ENCODE results near the gene CUEDC1. TPM values are rescaled to one million over a fixed set of nuclear protein-coding genes. Genes with fewer than 3 reads are reported as not detected.

The CUEDC1 gene
- total and polyA plus RNA-seq, 2 of the 13 experiments (the other 11 are each of a cell fraction or from before 2014, with no cell fraction given): 7.4 to 12.9 TPM

DNA sequence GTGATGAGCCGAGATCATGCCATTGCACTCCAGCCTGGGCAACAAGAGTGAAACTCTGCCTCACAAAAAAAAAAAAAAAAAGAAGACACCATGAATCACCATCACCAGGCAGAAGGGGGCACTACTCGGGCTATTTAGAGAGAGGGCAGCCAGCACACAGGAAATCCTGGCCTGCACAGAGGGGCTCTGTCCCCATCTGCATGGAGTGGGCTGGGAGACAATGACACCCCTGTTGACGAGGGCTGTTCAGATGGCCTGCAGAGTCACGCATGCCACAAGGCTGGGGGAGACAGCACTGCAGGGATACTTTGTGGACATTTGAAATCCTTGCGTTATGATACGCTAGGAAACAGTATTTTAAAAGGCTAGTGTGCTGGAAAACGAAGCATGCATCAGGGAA lies 48.3 kb downstream of the CUEDC1 start (continued):
- TF ChIP-seq HOXA3 (CRISPR knock-in tag; IDR thresholded peaks at IDR 0.05) (peak; percentile 31; the same call in 1 of the 2 replicates), ZNF747 (CRISPR knock-in tag; IDR thresholded peaks at IDR 0.05; ENCODE audit: borderline replicate concordance) (no peak), RFX5 (IDR thresholded peaks at IDR 0.05; ENCODE audit: low read depth, low read length) (0 out of 2 replicates have a peak, but pooled peaks have one; percentile 24), ZNF720 (CRISPR knock-in tag; IDR thresholded peaks at IDR 0.05) (no peak), PRPF4 (IDR thresholded peaks at IDR 0.05; ENCODE audit: low read depth, low read length, poor library complexity, severe bottlenecking) (peak; percentile 9), ZNF619 (CRISPR knock-in tag; IDR thresholded peaks at IDR 0.05) (no peak), NR2F2 (IDR thresholded peaks at IDR 0.05; ENCODE audit: borderline replicate concordance, low read depth) (no peak), SALL1 (CRISPR knock-in tag; IDR thresholded peaks at IDR 0.05) (peak; percentile 34), DNMT1 (CRISPR knock-in tag; IDR thresholded peaks at IDR 0.05) (0 out of 2 replicates have a peak, but pooled peaks have one; percentile 50), ZFX (CRISPR knock-in tag; IDR thresholded peaks at IDR 0.05; ENCODE audit: low read depth) (peak; percentile 70), CEBPB (IDR thresholded peaks at IDR 0.05; ENCODE audit: borderline replicate concordance, low read depth, low read length) (no peak)
- TF ChIP-seq, protein P1, sequence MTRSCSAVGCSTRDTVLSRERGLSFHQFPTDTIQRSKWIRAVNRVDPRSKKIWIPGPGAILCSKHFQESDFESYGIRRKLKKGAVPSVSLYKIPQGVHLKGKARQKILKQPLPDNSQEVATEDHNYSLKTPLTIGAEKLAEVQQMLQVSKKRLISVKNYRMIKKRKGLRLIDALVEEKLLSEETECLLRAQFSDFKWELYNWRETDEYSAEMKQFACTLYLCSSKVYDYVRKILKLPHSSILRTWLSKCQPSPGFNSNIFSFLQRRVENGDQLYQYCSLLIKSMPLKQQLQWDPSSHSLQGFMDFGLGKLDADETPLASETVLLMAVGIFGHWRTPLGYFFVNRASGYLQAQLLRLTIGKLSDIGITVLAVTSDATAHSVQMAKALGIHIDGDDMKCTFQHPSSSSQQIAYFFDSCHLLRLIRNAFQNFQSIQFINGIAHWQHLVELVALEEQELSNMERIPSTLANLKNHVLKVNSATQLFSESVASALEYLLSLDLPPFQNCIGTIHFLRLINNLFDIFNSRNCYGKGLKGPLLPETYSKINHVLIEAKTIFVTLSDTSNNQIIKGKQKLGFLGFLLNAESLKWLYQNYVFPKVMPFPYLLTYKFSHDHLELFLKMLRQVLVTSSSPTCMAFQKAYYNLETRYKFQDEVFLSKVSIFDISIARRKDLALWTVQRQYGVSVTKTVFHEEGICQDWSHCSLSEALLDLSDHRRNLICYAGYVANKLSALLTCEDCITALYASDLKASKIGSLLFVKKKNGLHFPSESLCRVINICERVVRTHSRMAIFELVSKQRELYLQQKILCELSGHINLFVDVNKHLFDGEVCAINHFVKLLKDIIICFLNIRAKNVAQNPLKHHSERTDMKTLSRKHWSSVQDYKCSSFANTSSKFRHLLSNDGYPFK (CRISPR knock-in tag; IDR thresholded peaks at IDR 0.05; ENCODE audit: borderline replicate concordance): peak; percentile 23; the same call in 1 of the 2 replicates
- TF ChIP-seq, protein P2, sequence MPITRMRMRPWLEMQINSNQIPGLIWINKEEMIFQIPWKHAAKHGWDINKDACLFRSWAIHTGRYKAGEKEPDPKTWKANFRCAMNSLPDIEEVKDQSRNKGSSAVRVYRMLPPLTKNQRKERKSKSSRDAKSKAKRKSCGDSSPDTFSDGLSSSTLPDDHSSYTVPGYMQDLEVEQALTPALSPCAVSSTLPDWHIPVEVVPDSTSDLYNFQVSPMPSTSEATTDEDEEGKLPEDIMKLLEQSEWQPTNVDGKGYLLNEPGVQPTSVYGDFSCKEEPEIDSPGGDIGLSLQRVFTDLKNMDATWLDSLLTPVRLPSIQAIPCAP (CRISPR knock-in tag; IDR thresholded peaks at IDR 0.05; ENCODE audit: low read depth): no peak
- TF ChIP-seq, protein P3, sequence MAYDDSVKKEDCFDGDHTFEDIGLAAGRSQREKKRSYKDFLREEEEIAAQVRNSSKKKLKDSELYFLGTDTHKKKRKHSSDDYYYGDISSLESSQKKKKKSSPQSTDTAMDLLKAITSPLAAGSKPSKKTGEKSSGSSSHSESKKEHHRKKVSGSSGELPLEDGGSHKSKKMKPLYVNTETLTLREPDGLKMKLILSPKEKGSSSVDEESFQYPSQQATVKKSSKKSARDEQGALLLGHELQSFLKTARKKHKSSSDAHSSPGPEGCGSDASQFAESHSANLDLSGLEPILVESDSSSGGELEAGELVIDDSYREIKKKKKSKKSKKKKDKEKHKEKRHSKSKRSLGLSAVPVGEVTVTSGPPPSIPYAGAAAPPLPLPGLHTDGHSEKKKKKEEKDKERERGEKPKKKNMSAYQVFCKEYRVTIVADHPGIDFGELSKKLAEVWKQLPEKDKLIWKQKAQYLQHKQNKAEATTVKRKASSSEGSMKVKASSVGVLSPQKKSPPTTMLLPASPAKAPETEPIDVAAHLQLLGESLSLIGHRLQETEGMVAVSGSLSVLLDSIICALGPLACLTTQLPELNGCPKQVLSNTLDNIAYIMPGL (CRISPR knock-in tag; IDR thresholded peaks at IDR 0.05; ENCODE audit: borderline replicate concordance in 1 of 2, low read depth in 1 of 2): peak in 1 of 2 experiments; percentile 54; a peak in 1 of 4 replicates
- TF ChIP-seq, protein P4, sequence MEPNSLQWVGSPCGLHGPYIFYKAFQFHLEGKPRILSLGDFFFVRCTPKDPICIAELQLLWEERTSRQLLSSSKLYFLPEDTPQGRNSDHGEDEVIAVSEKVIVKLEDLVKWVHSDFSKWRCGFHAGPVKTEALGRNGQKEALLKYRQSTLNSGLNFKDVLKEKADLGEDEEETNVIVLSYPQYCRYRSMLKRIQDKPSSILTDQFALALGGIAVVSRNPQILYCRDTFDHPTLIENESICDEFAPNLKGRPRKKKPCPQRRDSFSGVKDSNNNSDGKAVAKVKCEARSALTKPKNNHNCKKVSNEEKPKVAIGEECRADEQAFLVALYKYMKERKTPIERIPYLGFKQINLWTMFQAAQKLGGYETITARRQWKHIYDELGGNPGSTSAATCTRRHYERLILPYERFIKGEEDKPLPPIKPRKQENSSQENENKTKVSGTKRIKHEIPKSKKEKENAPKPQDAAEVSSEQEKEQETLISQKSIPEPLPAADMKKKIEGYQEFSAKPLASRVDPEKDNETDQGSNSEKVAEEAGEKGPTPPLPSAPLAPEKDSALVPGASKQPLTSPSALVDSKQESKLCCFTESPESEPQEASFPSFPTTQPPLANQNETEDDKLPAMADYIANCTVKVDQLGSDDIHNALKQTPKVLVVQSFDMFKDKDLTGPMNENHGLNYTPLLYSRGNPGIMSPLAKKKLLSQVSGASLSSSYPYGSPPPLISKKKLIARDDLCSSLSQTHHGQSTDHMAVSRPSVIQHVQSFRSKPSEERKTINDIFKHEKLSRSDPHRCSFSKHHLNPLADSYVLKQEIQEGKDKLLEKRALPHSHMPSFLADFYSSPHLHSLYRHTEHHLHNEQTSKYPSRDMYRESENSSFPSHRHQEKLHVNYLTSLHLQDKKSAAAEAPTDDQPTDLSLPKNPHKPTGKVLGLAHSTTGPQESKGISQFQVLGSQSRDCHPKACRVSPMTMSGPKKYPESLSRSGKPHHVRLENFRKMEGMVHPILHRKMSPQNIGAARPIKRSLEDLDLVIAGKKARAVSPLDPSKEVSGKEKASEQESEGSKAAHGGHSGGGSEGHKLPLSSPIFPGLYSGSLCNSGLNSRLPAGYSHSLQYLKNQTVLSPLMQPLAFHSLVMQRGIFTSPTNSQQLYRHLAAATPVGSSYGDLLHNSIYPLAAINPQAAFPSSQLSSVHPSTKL (CRISPR knock-in tag; IDR thresholded peaks at IDR 0.05): peak; percentile 12; the same call in 1 of the 2 replicates
- TF ChIP-seq, protein P5, sequence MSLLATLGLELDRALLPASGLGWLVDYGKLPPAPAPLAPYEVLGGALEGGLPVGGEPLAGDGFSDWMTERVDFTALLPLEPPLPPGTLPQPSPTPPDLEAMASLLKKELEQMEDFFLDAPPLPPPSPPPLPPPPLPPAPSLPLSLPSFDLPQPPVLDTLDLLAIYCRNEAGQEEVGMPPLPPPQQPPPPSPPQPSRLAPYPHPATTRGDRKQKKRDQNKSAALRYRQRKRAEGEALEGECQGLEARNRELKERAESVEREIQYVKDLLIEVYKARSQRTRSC (CRISPR knock-in tag; IDR thresholded peaks at IDR 0.05; ENCODE audit: low read depth): no peak
- TF ChIP-seq, protein P6, sequence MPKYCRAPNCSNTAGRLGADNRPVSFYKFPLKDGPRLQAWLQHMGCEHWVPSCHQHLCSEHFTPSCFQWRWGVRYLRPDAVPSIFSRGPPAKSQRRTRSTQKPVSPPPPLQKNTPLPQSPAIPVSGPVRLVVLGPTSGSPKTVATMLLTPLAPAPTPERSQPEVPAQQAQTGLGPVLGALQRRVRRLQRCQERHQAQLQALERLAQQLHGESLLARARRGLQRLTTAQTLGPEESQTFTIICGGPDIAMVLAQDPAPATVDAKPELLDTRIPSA (CRISPR knock-in tag; IDR thresholded peaks at IDR 0.05; ENCODE audit: borderline replicate concordance): no peak
- TF ChIP-seq, protein P7, sequence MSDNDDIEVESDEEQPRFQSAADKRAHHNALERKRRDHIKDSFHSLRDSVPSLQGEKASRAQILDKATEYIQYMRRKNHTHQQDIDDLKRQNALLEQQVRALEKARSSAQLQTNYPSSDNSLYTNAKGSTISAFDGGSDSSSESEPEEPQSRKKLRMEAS (IDR thresholded peaks at IDR 0.05): peak; percentile 65; the same call in 1 of the 2 replicates

All from HepG2 (cell line).